Parathyroid adenoma (tissue), 2 donors: ENCODE results near the gene MAPK8IP1.

ENCODE experiments used
- H2AFZ ChIP-seq: fragments of 300-600 bp; sonication (generic); one replicate; pipeline ENCODE4 v1.7.0; 2017; ENCODE audit warnings: antibody characterized with exemption, mild to moderate bottlenecking
- H3K27ac ChIP-seq: fragments of 300-600 bp; sonication (generic); one replicate; pipeline ENCODE4 v1.7.0; 2017
- H3K27me3 ChIP-seq: fragments of 300-600 bp; sonication (generic); one replicate; pipeline ENCODE4 v1.7.0; 2017; ENCODE audit warnings: low read length; ENCODE audit not compliant: control insufficient read depth, insufficient read depth
- H3K36me3 ChIP-seq: fragments of 300-600 bp; sonication (generic); one replicate; pipeline ENCODE4 v1.7.0; 2017; ENCODE audit warnings: low read length; ENCODE audit not compliant: control insufficient read depth, insufficient read depth
- H3K4me1 ChIP-seq: fragments of 300-600 bp; sonication (generic); one replicate; pipeline ENCODE4 v1.7.0; 2017; ENCODE audit warnings: control low read depth
- H3K4me2 ChIP-seq: fragments of 300-600 bp; sonication (generic); one replicate; pipeline ENCODE4 v1.7.0; 2017; ENCODE audit warnings: low read length
- H3K4me3 ChIP-seq: fragments of 300-600 bp; sonication (generic); one replicate; pipeline ENCODE4 v1.7.0; 2017; ENCODE audit warnings: low read depth, low read length
- H3K79me2 ChIP-seq: fragments of 300-600 bp; sonication (generic); one replicate; pipeline ENCODE4 v1.7.0; 2017; ENCODE audit warnings: control low read depth
- H3K9ac ChIP-seq: fragments of 300-600 bp; sonication (generic); one replicate; pipeline ENCODE4 v1.7.0; 2017; ENCODE audit warnings: mild to moderate bottlenecking
- H3K9me3 ChIP-seq: fragments of 300-600 bp; sonication (generic); one replicate; pipeline ENCODE4 v1.7.0; 2017; ENCODE audit warnings: low read length; ENCODE audit not compliant: control insufficient read depth
- CTCF ChIP-seq: fragments of 300-600 bp; sonication (generic); IDR thresholded peaks from one replicate; pipeline ENCODE4 v1.7.0; 2017; ENCODE audit warnings: antibody characterized with exemption, mild to moderate bottlenecking
- donor health status: primary hyperparathyroidism.

The MAPK8IP1 gene

GRCh38 chr11:45922425-45923082, 37.1 kb downstream of the MAPK8IP1 start, which contains the start of gene LARGE2:
TSS of gene LARGE2 (plus strand) at chr11:45922656. CDS start at chr11:45922883, 227 bp downstream.
- H3K9ac ChIP-seq, result peak within 1 kb of the TSS; percentile 49
- H3K27me3 ChIP-seq, result no peaks in the 10 kb centered on the region
- no peak for TF ChIP-seq CTCF
- H3K4me1 ChIP-seq, result peaks cover 5% of the 10 kb centered on the region
- no peaks in the 10 kb centered on the region for H3K9me3 ChIP-seq
- peak within 1 kb of the TSS; percentile 76 for H2AFZ ChIP-seq
- H3K4me3 ChIP-seq, result peak within 1 kb of the TSS; percentile 47
- no peaks in the 10 kb centered on the region for H3K79me2 ChIP-seq
- H3K36me3 ChIP-seq, result no peaks in the 10 kb centered on the region
- peak within 1 kb of the TSS; percentile 45 for H3K4me2 ChIP-seq
- peak within 1 kb of the TSS; percentile 87 for H3K27ac ChIP-seq

GRCh38 chr11:45924036-45924915, 38.8 kb downstream of the MAPK8IP1 start:
- Histone ChIP-seq H3K4me2 (no peak overlapping the region), H3K9ac (no peak overlapping the region), H3K27me3 (no peaks in the 10 kb centered on the region), H3K79me2 (no peaks in the 10 kb centered on the region), H3K4me3 (no peak overlapping the region), H2AFZ (no peak overlapping the region), H3K36me3 (no peaks in the 10 kb centered on the region), H3K9me3 (no peaks in the 10 kb centered on the region), H3K4me1 (peaks cover 5% of the 10 kb centered on the region), H3K27ac (no peak overlapping the region)
- no peak for TF ChIP-seq CTCF

- no peaks in the 10 kb centered on the region for H3K27me3 ChIP-seq
- no peak for TF ChIP-seq CTCF
- no peak overlapping the region for H3K27ac ChIP-seq
- no peak overlapping the region for H3K4me3 ChIP-seq
- H2AFZ ChIP-seq, result no peak overlapping the region
- H3K4me2 ChIP-seq, result no peak overlapping the region
- H3K9me3 ChIP-seq, result no peaks in the 10 kb centered on the region
- no peaks in the 10 kb centered on the region for H3K36me3 ChIP-seq
- H3K4me1 ChIP-seq, result peaks cover 5% of the 10 kb centered on the region
- H3K9ac ChIP-seq, result no peak overlapping the region
- H3K79me2 ChIP-seq, result no peaks in the 10 kb centered on the region
Observed at GRCh38 chr11:45924927-45925326, 39.5 kb downstream of the MAPK8IP1 start.

GRCh38 chr11:45925550-45925949, 40.1 kb downstream of the MAPK8IP1 start:
- Histone ChIP-seq H3K79me2 (no peaks in the 10 kb centered on the region), H3K4me3 (no peak overlapping the region), H3K27ac (no peak overlapping the region), H2AFZ (no peak overlapping the region), H3K9ac (no peak overlapping the region), H3K27me3 (no peaks in the 10 kb centered on the region), H3K4me1 (peaks cover 5% of the 10 kb centered on the region), H3K36me3 (no peaks in the 10 kb centered on the region), H3K9me3 (no peaks in the 10 kb centered on the region), H3K4me2 (no peak overlapping the region)
- TF ChIP-seq CTCF, result no peak
